ENCODE data around the gene LDLRAD4. TPM values are rescaled to one million over a fixed set of nuclear protein-coding genes. Genes with fewer than 3 reads are reported as not detected.
"Not testable (repeated sequence)": the region's sequence is repeated elsewhere in the genome, so short reads cannot be mapped to it uniquely, and the experiment has no call there.

LDLRAD4 gene
- total RNA-seq, 1 experiment from 2014 or later: 3.6 TPM

DNA sequence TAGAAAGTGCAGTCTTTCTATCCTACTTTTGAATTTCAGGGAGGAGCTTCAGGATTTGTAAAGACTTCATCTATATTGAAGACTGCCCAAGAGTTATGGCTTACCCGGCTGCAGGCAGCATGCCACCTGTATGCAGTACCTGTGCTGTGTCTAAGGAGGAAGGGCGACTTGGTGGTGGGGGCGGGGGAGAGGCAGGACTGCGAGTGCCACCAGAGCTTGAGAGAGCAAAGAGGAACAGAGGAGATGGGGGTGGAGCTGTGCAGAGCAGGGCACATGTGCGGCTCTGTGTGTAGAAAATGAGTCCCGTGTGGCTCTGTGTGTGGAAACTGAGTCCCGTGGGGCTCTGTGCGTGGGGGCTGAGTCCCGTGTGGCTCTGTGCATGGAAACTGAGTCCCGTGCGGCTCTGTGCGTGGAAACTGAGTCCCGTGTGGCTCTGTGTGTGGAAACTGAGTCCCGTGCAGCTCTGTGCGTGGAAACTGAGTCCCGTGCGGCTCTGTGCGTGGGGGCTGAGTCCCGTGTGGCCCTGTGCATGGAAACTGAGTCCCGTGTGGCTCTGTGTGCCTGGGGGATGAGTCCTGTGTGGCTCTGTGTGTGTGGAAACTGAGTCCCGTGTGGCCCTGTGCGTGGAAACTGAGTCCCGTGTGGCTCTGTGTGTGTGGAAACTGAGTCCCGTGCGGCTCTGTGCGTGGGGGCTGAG is 43.2 kb downstream of the LDLRAD4 start:
- Histone ChIP-seq H3K27me3 (replicated peaks; ENCODE audit: insufficient read depth, low read depth, low read length, poor library complexity) (peaks cover 36% of the 10 kb centered on the region), H3K4me1 (ENCODE audit: insufficient read depth, low read length, poor library complexity, severe bottlenecking) (peaks cover 13% of the 10 kb centered on the region), H3K36me3 (ENCODE audit: insufficient read depth, low read length, poor library complexity, severe bottlenecking) (no peaks in the 10 kb centered on the region), H3K27ac (ENCODE audit: low read depth, low read length, poor library complexity, severe bottlenecking) (no peak overlapping the region), H3K9me3 (ENCODE audit: low read depth, low read length, poor library complexity, severe bottlenecking) (no peaks in the 10 kb centered on the region), H3K4me3 (ENCODE audit: low read depth, low read length, poor library complexity, severe bottlenecking) (no peak overlapping the region)
- TF ChIP-seq, protein P1, sequence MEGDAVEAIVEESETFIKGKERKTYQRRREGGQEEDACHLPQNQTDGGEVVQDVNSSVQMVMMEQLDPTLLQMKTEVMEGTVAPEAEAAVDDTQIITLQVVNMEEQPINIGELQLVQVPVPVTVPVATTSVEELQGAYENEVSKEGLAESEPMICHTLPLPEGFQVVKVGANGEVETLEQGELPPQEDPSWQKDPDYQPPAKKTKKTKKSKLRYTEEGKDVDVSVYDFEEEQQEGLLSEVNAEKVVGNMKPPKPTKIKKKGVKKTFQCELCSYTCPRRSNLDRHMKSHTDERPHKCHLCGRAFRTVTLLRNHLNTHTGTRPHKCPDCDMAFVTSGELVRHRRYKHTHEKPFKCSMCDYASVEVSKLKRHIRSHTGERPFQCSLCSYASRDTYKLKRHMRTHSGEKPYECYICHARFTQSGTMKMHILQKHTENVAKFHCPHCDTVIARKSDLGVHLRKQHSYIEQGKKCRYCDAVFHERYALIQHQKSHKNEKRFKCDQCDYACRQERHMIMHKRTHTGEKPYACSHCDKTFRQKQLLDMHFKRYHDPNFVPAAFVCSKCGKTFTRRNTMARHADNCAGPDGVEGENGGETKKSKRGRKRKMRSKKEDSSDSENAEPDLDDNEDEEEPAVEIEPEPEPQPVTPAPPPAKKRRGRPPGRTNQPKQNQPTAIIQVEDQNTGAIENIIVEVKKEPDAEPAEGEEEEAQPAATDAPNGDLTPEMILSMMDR (conservative IDR thresholded peaks at IDR 0.05; ENCODE audit: low read depth, low read length): no peak
- no peak for TF ChIP-seq EZH2 (IDR thresholded peaks at IDR 0.05; ENCODE audit: borderline replicate concordance, low read depth, low read length, poor library complexity, severe bottlenecking)
- intact Hi-C loops (cut with micrococcal nuclease; ENCODE audit: unreplicated experiment): no loop called here
- no TSS peak for BruUV-seq (replicated peaks)
- DNase-seq (ENCODE audit: low spot score): no peak
- POLR2A ChIA-PET (ENCODE audit: low non-redundant PET): no interaction called here
- CTCF ChIA-PET: no interaction called here

DNA sequence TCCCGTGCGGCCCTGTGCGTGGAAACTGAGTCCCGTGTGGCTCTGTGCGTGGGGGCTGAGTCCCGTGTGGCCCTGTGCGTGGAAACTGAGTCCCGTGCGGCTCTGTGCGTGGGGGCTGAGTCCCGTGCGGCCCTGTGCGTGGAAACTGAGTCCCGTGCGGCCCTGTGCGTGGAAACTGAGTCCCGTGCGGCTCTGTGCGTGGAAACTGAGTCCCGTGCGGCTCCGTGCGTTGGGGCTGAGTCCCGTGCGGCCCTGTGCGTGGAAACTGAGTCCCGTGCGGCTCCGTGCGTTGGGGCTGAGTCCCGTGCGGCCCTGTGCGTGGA is 43.8 kb downstream of the LDLRAD4 start:
- intact Hi-C loops (cut with micrococcal nuclease; ENCODE audit: unreplicated experiment); DNase-seq (ENCODE audit: low spot score); H3K27ac ChIP-seq (ENCODE audit: low read depth, low read length, poor library complexity, severe bottlenecking); H3K36me3 ChIP-seq (ENCODE audit: insufficient read depth, low read length, poor library complexity, severe bottlenecking); H3K4me3 ChIP-seq (ENCODE audit: low read depth, low read length, poor library complexity, severe bottlenecking); H3K9me3 ChIP-seq (ENCODE audit: low read depth, low read length, poor library complexity, severe bottlenecking); CTCF ChIA-PET; POLR2A ChIA-PET (ENCODE audit: low non-redundant PET); BruUV-seq (replicated peaks): not testable (repeated sequence)
- Histone ChIP-seq H3K27me3 (replicated peaks; ENCODE audit: insufficient read depth, low read depth, low read length, poor library complexity) (peaks cover 38% of the 10 kb centered on the region), H3K4me1 (ENCODE audit: insufficient read depth, low read length, poor library complexity, severe bottlenecking) (peaks cover 13% of the 10 kb centered on the region)

DNA sequence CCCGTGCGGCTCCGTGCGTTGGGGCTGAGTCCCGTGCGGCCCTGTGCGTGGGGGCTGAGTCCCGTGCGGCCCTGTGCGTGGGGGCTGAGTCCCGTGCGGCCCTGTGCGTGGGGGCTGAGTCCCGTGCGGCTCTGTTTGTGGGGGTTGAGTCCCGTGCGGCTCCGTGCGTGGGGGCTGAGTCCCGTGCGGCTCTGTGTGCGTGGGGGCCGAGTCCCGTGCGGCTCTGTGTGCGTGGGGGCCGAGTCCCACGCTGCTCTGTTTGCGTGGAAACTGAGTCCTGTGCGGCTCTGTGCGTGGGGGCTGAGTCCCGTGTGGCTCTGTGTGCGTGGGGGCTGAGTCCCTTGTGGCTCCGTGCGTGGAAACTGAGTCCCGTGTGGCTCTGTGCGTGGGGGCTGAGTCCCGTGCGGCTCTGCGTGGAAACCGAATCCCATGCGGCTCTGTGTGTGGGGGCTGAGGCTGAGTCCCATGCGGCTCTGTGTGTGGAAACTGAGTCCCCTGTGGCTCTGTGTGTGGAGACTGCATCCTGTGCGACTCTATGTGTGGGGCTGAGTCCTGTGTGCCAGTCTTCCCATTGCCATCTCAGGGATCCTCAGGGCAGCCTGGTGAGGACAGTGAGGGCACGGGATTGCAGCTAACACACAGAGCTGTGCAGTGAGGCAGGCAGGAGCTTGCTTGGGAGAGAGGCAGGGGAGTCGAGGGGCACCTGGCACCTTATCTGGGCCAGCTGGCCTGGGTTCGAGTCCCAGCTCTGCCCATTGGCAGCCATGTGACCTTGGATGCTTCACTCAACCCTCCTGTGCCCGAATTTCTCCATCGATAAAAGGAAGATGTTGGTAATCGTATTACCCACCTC is 44.5 kb downstream of the LDLRAD4 start:
- Histone ChIP-seq H3K27ac (ENCODE audit: low read depth, low read length, poor library complexity, severe bottlenecking) (no peak overlapping the region), H3K4me1 (ENCODE audit: insufficient read depth, low read length, poor library complexity, severe bottlenecking) (peaks cover 13% of the 10 kb centered on the region), H3K36me3 (ENCODE audit: insufficient read depth, low read length, poor library complexity, severe bottlenecking) (no peaks in the 10 kb centered on the region), H3K4me3 (ENCODE audit: low read depth, low read length, poor library complexity, severe bottlenecking) (no peak overlapping the region), H3K9me3 (ENCODE audit: low read depth, low read length, poor library complexity, severe bottlenecking) (no peaks in the 10 kb centered on the region), H3K27me3 (replicated peaks; ENCODE audit: insufficient read depth, low read depth, low read length, poor library complexity) (peaks cover 34% of the 10 kb centered on the region)
- BruUV-seq (replicated peaks): no TSS peak
- TF ChIP-seq, protein P1 (conservative IDR thresholded peaks at IDR 0.05; ENCODE audit: low read depth, low read length): no peak
- TF ChIP-seq EZH2 (IDR thresholded peaks at IDR 0.05; ENCODE audit: borderline replicate concordance, low read depth, low read length, poor library complexity, severe bottlenecking): no peak
- ChIA-PET CTCF (no interaction called here), POLR2A (ENCODE audit: low non-redundant PET) (no interaction called here)
- intact Hi-C loops (cut with micrococcal nuclease; ENCODE audit: unreplicated experiment): no loop called here
- DNase-seq (ENCODE audit: low spot score): no peak

All from A673 (cell line).